VCaP (cell line): ENCODE measurements around the gene ITGB3.

ENCODE experiments used
- H3K27ac ChIP-seq: fragments of 450-650 bp; 2 replicates; pipeline ENCODE4 v1.5.1; 2017
- TF ChIP-seq, protein P1 (sequence below): fragments of 450-650 bp; conservative IDR thresholded peaks from 2 replicates; pipeline ENCODE4 v1.5.1; 2017; ENCODE audit warnings: mild to moderate bottlenecking, moderate library complexity

Gene ITGB3

GRCh38 chr17:47275245-47275984 is 21.8 kb downstream of the ITGB3 start:
- no peak overlapping the region for H3K27ac ChIP-seq
- TF ChIP-seq, protein P1, sequence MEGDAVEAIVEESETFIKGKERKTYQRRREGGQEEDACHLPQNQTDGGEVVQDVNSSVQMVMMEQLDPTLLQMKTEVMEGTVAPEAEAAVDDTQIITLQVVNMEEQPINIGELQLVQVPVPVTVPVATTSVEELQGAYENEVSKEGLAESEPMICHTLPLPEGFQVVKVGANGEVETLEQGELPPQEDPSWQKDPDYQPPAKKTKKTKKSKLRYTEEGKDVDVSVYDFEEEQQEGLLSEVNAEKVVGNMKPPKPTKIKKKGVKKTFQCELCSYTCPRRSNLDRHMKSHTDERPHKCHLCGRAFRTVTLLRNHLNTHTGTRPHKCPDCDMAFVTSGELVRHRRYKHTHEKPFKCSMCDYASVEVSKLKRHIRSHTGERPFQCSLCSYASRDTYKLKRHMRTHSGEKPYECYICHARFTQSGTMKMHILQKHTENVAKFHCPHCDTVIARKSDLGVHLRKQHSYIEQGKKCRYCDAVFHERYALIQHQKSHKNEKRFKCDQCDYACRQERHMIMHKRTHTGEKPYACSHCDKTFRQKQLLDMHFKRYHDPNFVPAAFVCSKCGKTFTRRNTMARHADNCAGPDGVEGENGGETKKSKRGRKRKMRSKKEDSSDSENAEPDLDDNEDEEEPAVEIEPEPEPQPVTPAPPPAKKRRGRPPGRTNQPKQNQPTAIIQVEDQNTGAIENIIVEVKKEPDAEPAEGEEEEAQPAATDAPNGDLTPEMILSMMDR = no peak

GRCh38 chr17:47276444-47276843 is 22.8 kb downstream of the ITGB3 start:
- H3K27ac ChIP-seq = no peak overlapping the region
- TF ChIP-seq, protein P1 = no peak

DNA sequence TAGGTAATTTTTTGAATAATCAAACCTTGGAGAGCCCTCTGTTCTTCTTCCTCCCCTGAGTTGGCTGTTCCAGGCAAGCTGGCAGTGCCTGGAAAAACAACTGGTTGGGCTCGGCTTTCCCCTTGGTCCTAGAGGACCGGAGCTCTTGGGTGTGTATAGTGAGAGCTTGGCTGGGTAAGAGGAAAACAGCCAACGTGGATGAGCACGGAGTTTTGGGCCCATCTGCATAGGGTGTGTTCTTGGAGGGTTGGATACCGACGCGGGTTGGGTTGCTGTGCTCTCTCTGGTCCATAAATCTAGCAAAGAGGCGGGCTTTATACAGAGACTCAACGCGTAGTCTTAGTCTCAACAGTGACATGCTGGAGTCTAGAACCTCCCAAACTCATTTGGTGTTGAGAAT is 23.2 kb downstream of the ITGB3 start:
- H3K27ac ChIP-seq = no peak overlapping the region
- TF ChIP-seq, protein P1 = no peak

DNA sequence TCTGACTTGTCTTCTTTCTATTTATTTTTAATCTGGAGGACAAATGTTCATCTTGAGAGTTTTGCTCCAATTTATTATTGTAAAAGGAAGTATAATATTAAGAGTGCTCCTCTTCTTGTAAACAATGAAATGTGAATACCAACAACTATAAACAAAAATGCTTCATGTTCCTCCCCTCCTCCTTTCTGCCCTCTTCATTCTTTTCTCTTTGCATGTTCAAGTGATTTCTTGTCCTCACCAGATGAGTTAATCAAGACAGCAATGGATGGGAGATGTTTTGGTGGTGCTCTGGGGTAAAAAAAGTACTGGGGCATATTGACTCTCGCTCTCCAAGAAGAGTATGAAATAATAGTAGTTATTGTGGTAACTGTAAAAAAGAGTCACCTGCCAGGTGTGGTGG is 24.3 kb downstream of the ITGB3 start:
- TF ChIP-seq, protein P1 = no peak
- no peak overlapping the region for H3K27ac ChIP-seq

- TF ChIP-seq, protein P1 = no peak
- H3K27ac ChIP-seq = no peak overlapping the region
Measured at GRCh38 chr17:47278561-47278960, 24.9 kb downstream of the ITGB3 start.

DNA sequence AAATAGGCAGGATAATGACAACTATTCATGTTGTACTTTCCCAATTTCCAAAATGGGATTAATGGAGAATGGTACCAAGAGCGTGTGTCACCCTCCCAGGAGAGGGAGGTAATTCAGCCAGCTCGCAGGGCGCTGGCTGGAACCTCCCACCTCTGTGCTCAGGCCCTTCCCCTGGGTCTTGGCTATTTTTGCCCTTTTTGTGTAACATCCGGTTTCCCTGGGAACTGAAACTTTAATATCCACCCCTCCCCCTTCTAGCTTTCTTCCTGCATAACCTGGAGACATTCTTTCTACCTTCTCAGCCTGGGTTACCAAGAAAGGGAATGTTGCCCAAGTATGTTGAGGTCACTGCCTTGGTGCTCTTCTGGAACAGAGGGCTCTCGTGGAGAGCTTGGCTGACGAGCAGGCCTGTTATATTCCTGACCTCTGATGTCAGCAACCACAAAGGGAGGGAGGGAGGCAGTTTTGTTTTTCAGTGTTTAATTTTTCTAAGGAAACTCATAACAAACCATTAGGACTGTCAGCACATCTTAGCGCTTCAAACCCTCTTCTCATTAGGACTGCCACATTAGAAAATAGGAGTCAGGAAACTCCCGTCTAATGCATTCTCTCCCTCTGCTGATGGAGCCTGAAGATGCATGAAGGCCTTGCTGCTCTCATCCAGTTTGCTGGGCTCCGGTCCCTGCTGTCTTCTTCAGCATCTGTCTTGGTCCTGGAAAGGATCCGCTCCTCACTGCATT is 25.6 kb downstream of the ITGB3 start:
- H3K27ac ChIP-seq = no peak overlapping the region
- TF ChIP-seq, protein P1 = no peak

DNA sequence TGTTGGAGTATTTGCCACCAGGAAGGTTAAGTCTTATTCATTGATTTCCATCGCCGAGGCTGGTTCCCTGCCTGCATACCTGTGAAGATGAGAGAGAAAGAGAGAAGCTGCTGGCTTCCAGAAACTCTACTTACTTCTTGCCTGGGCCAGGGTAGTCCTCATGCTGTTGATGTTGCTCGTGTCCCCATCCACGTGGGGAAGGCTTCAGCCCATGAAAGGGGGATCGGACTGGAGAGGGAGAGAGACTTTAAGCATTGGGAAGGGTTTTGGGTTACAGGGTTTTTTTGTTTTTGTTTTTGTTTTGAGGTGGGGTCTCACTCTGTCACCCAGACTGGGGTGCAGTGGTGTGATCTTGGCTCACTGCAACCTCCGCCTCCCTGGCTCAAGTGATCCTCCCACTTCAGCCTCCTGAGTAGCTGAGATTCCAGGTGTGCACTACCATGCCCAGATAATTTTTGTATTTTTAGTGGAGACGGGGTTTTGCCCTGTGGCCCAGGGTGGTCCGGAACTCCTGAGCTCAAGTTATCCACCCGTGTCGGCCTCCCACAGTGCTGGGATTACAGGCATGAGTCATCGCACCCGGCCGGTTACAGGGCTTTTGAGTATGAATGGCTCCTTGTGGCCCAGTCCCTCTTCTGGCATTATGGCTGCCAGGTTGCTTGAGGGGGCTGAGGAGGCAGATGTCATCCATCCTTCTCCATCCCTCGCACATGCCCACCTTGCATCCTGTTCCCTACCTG is 26.6 kb downstream of the ITGB3 start:
- TF ChIP-seq, protein P1 = no peak
- no peak overlapping the region for H3K27ac ChIP-seq
